Effector memory CD8-positive, alpha-beta T cell (primary cell): ENCODE data around the gene COPZ1.

Experiments
- ATAC-seq: fragments of 150-1000 bp; cut with Tn5 transposase; replicated peaks from 2 replicates; pipeline ENCODE4 v1.10.0; 2021; ENCODE audit warnings: mild to moderate bottlenecking, moderate library complexity
- DNase-seq, 3 experiments: peaks; one replicate each; pipeline ENCODE4 v3.0.0; 2021
- H3K27ac Mint-ChIP-seq, 2 donors: one replicate each; pipeline ENCODE4 v1.8.0; 2022; ENCODE audit warnings: mild to moderate bottlenecking in 2 of 2, mixed read lengths in 2 of 2, moderate library complexity in 2 of 2
- H3K27me3 Mint-ChIP-seq, 2 donors: one replicate each; pipeline ENCODE4 v1.8.0; 2022; ENCODE audit warnings: mixed read lengths in 2 of 2
- H3K36me3 Mint-ChIP-seq: one replicate; pipeline ENCODE4 v1.8.0; 2022; ENCODE audit warnings: mild to moderate bottlenecking, moderate library complexity, mixed read lengths; ENCODE audit not compliant: insufficient read depth
- H3K4me1 Mint-ChIP-seq, 2 donors: one replicate each; pipeline ENCODE4 v1.8.0; 2022; ENCODE audit warnings: low read depth in 2 of 2, mixed read lengths in 2 of 2
- H3K4me3 Mint-ChIP-seq, 2 donors: one replicate each; pipeline ENCODE4 v1.8.0; 2022; ENCODE audit warnings: mild to moderate bottlenecking in 2 of 2, mixed read lengths in 2 of 2, moderate library complexity in 2 of 2
- H3K9me3 Mint-ChIP-seq, 2 donors: one replicate each; pipeline ENCODE4 v1.8.0; 2022; ENCODE audit warnings: mixed read lengths in 2 of 2

The COPZ1 gene

DNA sequence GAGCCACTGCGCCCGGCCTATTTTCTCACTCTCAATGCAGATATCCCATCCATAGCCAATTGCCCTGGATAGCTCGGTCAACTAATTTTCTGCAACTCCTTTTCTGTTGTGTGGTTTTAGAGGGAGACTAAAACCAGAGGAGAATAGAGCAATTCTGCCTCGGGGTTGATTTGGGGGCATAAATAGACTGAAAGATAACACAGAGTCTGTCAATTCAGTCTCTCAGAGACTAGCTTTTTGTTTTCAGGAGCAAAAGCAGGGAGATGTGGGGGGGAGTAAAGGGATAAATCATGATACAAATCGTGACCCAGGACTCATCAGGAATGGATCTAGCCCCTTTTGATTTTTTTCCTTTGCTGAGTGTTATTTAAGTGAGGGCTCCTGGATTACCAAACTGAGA is 6.5 kb downstream of the COPZ1 start:
- ATAC-seq (no peak), DNase-seq (no peak)
- H3K27ac Mint-ChIP-seq: peak overlapping the region; percentile 61 to 84
- peak overlapping the region; percentile 39 to 42 for H3K4me3 Mint-ChIP-seq
- H3K36me3 Mint-ChIP-seq: peaks cover 5% of the 10 kb centered on the region
- no peaks in the 10 kb centered on the region for H3K27me3 Mint-ChIP-seq
- peaks cover 32 to 42% of the 10 kb centered on the region in 2 donors for H3K4me1 Mint-ChIP-seq
- H3K9me3 Mint-ChIP-seq: no peaks in the 10 kb centered on the region

GRCh38 chr12:54333420-54334034 is 8.6 kb downstream of the COPZ1 start:
- H3K36me3 Mint-ChIP-seq: peaks cover 3% of the 10 kb centered on the region
- H3K27me3 Mint-ChIP-seq: no peaks in the 10 kb centered on the region
- H3K27ac Mint-ChIP-seq: no peak overlapping the region
- peaks cover 28 to 38% of the 10 kb centered on the region in 2 donors for H3K4me1 Mint-ChIP-seq
- no peak for ATAC-seq
- no peak overlapping the region for H3K4me3 Mint-ChIP-seq
- no peak for DNase-seq
- H3K9me3 Mint-ChIP-seq: no peaks in the 10 kb centered on the region

DNA sequence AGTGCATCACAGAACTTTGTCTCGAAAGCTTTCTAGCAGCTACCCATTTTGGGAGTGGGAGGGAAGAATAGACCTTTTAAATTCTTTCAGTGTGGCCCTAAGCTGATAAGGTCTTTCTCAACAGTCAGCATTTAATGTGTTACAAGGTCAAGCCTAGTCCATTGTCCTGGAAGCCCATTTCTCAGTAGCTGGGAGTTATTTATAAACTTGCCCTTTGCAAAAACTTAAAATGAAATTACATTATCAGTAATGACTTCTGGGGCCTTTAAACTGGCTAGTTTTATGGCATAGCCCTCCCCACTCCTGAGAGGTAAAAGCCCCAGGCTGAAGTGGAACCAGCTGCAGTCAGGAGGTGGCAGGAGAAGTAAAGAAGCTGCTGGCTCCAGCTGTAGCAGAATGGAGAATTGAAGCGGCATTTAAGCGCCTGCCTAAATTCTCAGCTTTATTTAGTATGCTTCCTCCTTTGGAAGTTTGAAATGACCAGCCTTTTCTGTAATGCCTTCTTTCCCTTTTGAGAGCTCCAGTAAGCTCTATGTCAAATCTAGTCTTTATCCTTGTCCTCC is 12.4 kb downstream of the COPZ1 start:
- H3K27me3 Mint-ChIP-seq: no peaks in the 10 kb centered on the region
- H3K27ac Mint-ChIP-seq: peak overlapping the region in 1 of 2 donors; percentile 67
- ATAC-seq (no peak), DNase-seq (no peak)
- H3K4me1 Mint-ChIP-seq: peaks cover 10 to 11% of the 10 kb centered on the region in 2 donors
- no peaks in the 10 kb centered on the region for H3K9me3 Mint-ChIP-seq
- no peak overlapping the region for H3K4me3 Mint-ChIP-seq
- peaks cover 19% of the 10 kb centered on the region for H3K36me3 Mint-ChIP-seq

GRCh38 chr12:54337854-54338650 is 13.1 kb downstream of the COPZ1 start:
- Mint-ChIP-seq H3K4me3 (no peak overlapping the region), H3K9me3 (no peaks in the 10 kb centered on the region), H3K36me3 (peaks cover 26% of the 10 kb centered on the region), H3K27ac (peak overlapping the region; percentile 22 to 67), H3K27me3 (no peaks in the 10 kb centered on the region), H3K4me1 (peaks cover 10 to 11% of the 10 kb centered on the region in 2 donors)
- no peak for DNase-seq
- no peak for ATAC-seq

DNA sequence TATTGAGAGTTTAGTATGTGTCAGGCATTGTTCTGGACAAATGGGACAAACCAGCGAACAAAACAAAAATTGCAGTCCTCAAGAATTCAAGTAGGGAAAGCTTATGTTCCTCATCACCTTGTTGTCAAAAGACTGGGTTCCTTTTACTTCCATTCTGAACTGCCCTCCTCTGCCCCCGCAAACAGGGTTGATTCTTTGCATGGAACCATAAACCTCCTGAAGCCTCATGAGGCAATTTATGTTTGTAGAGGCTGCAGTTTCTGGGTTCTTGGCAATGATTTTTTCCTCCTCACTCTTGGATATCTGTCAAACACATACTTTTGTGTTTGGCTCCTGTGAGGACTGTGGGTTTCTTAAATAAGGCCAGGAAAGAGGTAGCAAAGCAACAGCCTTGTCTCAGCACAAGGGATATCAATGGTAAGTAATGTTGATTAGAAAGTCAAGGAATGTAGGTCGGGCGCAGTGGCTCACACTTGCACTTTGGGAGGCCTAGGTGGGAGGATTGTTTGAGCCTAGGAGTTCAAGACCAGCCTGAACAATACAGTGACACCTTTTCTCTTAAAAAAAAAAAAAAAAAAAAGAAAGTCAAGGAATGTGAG is 13.9 kb downstream of the COPZ1 start:
- H3K36me3 Mint-ChIP-seq: peaks cover 34% of the 10 kb centered on the region
- peaks cover 7% of the 10 kb centered on the region in 2 donors for H3K4me1 Mint-ChIP-seq
- no peak for ATAC-seq
- peak overlapping the region in 1 of 2 donors; percentile 22 for H3K27ac Mint-ChIP-seq
- no peak overlapping the region for H3K4me3 Mint-ChIP-seq
- DNase-seq: no peak
- H3K9me3 Mint-ChIP-seq: no peaks in the 10 kb centered on the region
- no peaks in the 10 kb centered on the region for H3K27me3 Mint-ChIP-seq

- ATAC-seq: no peak
- DNase-seq: no peak
- H3K27me3 Mint-ChIP-seq: no peaks in the 10 kb centered on the region
- H3K4me3 Mint-ChIP-seq: no peak overlapping the region
- H3K4me1 Mint-ChIP-seq: peaks cover 6 to 9% of the 10 kb centered on the region in 2 donors
- H3K9me3 Mint-ChIP-seq: no peaks in the 10 kb centered on the region
- peak overlapping the region; percentile 29 to 64 for H3K27ac Mint-ChIP-seq
- H3K36me3 Mint-ChIP-seq: peaks cover 52% of the 10 kb centered on the region
Measured at GRCh38 chr12:54340846-54341245, 15.9 kb downstream of the COPZ1 start.

- Mint-ChIP-seq H3K9me3 (no peaks in the 10 kb centered on the region), H3K27me3 (no peaks in the 10 kb centered on the region)
- DNase-seq: no peak
Measured at GRCh38 chr12:54341378-54342300, 16.7 kb downstream of the COPZ1 start.

DNA sequence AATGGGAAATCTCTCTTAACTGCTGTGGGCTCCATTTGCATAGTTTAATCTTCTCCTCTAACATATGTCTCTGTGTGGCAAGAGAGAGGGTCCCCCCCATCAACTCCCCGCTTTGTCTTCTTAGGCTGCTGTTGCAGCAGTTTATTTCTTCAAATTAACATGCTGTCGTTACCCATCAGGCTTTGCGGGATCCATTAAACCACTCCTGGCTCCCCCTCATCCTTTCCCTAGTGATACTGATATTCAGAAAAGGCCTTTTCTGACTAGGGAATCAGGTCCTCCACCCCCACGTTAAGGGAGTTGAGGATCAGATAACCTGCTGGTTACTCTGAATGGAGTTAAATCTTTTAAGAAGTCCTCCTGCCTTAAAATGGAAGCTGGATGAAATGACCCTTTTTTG is 24.1 kb downstream of the COPZ1 start:
- DNase-seq (no peak), ATAC-seq (no peak)
- Mint-ChIP-seq H3K27ac (no peak overlapping the region), H3K36me3 (peaks cover 58% of the 10 kb centered on the region), H3K4me1 (peaks cover 0 to 3% of the 10 kb centered on the region in 2 donors), H3K4me3 (no peak overlapping the region), H3K27me3 (no peaks in the 10 kb centered on the region), H3K9me3 (no peaks in the 10 kb centered on the region)

More at GRCh38 chr12:54341378-54342300, 16.7 kb downstream of the COPZ1 start:
- Mint-ChIP-seq H3K27ac (peak overlapping the region in 1 of 2 donors; percentile 29), H3K36me3 (peaks cover 56% of the 10 kb centered on the region), H3K4me3 (no peak overlapping the region), H3K4me1 (peaks cover 3 to 7% of the 10 kb centered on the region in 2 donors)
- no peak for ATAC-seq

GRCh38 chr12:54349679-54350078 is 24.7 kb downstream of the COPZ1 start:
- ATAC-seq (no peak), DNase-seq (no peak)
- no peaks in the 10 kb centered on the region for H3K9me3 Mint-ChIP-seq
- no peak overlapping the region for H3K4me3 Mint-ChIP-seq
- no peak overlapping the region for H3K27ac Mint-ChIP-seq
- H3K36me3 Mint-ChIP-seq: peaks cover 53% of the 10 kb centered on the region
- H3K4me1 Mint-ChIP-seq: peaks cover 0 to 3% of the 10 kb centered on the region in 2 donors
- H3K27me3 Mint-ChIP-seq: no peaks in the 10 kb centered on the region

DNA sequence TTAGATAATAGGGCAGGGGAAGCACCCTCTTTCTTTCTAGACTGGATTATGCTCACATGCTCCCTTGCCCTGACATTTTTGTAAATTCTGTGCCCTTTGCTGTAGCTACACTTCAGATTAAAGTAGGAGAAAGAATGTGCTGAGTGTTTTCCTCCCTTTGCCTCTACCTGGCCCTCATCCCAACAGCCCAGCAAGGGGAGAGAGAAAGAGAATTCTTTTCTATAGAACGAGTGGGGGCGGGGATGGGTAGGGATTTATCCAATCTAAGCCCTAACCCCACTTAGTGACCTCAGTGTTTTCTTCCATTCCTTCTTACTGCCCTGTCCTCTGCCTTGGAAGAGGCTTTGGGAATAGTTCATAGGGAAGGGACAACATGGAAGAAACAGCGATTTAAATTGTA is 25.8 kb downstream of the COPZ1 start:
- Mint-ChIP-seq H3K27ac (peak overlapping the region in 1 of 2 donors; percentile 6), H3K27me3 (no peaks in the 10 kb centered on the region), H3K36me3 (peaks cover 43% of the 10 kb centered on the region), H3K4me3 (no peak overlapping the region), H3K9me3 (no peaks in the 10 kb centered on the region), H3K4me1 (peaks cover 0 to 2% of the 10 kb centered on the region in 2 donors)
- no peak for DNase-seq
- no peak for ATAC-seq

GRCh38 chr12:54351341-54351740 is 26.4 kb downstream of the COPZ1 start:
- H3K4me1 Mint-ChIP-seq: peaks cover 0 to 2% of the 10 kb centered on the region in 2 donors
- ATAC-seq (no peak), DNase-seq (no peak)
- peaks cover 37% of the 10 kb centered on the region for H3K36me3 Mint-ChIP-seq
- H3K27ac Mint-ChIP-seq: peak overlapping the region in 1 of 2 donors; percentile 6
- H3K9me3 Mint-ChIP-seq: no peaks in the 10 kb centered on the region
- no peak overlapping the region for H3K4me3 Mint-ChIP-seq
- no peaks in the 10 kb centered on the region for H3K27me3 Mint-ChIP-seq

DNA sequence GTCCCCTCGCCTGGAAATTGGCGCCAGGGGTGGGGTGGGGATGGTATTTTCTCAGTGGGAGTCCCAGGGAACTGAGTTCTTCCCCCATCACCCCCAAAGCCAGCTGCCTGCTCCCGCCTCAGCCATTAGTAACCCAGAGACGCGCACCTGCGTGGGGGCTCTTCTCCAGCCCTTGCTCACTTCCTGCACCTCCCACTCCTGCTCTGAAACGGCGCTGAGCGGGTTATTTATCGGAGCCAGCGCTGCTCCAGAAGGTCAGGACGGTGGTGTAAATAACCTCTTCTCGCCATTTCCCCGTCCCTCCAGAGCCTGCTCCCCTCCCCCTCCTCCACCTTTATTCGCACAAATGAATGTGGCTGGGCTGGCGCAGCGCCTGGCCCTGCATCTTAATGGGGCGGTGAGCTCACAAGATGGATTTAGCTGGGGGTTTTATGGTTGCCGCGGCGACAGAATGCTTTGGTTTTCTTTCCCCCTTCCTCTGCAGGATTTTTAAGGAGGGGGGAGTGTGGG is 27.1 kb downstream of the COPZ1 start:
- Mint-ChIP-seq H3K36me3 (peaks cover 31% of the 10 kb centered on the region), H3K27ac (peak overlapping the region in 1 of 2 donors; percentile 35), H3K4me1 (peaks cover 0 to 2% of the 10 kb centered on the region in 2 donors), H3K9me3 (no peaks in the 10 kb centered on the region), H3K27me3 (no peaks in the 10 kb centered on the region), H3K4me3 (no peak overlapping the region)
- DNase-seq: no peak
- no peak for ATAC-seq
